GM12873 (cell line): ENCODE data around the gene FARS2.

Experiments used
- CTCF ChIP-seq: IDR thresholded peaks from 2 replicates; pipeline ENCODE4 v1.5.1; 2012; ENCODE audit warnings: low read depth, mild to moderate bottlenecking, moderate library complexity, low read length, control low read depth; ENCODE audit not compliant: insufficient read depth; ENCODE audit errors: missing control alignments

The FARS2 gene

DNA sequence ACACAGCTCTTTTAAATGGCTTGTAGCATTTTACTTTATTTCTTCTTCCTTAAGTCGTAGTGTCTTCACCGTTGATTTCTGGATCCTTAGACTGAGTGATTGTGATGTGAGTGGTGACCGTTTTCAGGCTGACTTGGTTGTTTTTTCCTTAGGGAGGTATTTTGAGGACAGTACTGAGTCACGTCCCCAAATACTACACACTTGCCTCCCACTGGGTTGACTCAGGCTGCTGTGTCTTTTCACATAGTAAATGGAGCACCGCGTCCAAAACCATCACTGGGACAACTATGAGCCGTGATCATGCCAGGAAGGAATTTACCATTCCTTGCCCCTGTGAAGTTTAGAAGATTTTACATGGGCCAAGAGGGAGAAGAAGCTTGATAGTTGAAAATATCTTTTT lies 174.1 kb downstream of the FARS2 start:
- no peak for TF ChIP-seq CTCF

- no peak for TF ChIP-seq CTCF
These were observed 177.7 kb downstream of the FARS2 start for GRCh38 chr6:5438922-5439584.

- no peak for TF ChIP-seq CTCF
These were observed 178.4 kb downstream of the FARS2 start for GRCh38 chr6:5439749-5440148.

- TF ChIP-seq CTCF: no peak
These were observed 181.0 kb downstream of the FARS2 start for GRCh38 chr6:5442319-5442718.

DNA sequence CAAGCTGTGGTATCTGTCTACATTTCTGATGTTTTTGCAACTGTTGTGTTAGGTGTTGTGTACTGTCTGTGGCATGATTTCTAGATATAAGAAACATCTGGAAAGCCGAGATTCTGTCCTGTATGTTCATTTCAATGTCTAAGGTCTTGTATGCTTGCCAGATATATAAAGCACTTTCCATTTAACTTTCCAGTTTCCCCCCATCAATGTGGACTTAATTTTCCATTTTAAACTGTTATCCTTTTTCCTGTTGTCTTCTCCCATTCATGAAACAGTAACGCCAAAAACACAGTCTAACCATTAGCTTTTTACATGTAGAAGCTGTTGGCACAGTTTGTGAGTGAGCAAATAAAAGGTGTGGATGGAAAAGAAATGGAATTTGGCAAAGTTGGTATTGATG lies 181.6 kb downstream of the FARS2 start:
- no peak for TF ChIP-seq CTCF

- TF ChIP-seq CTCF: no peak
These were observed 182.2 kb downstream of the FARS2 start for GRCh38 chr6:5443491-5443890.

- no peak for TF ChIP-seq CTCF
These were observed 185.2 kb downstream of the FARS2 start for GRCh38 chr6:5446362-5447075.
